IMR-90 (cell line): Measurements from ENCODE around the gene GFOD2. TPM values are rescaled to one million over a fixed set of nuclear protein-coding genes. Genes with fewer than 3 reads are reported as not detected.

ENCODE experiments used
- ATAC-seq: fragments of 200-7000 bp; cut with Tn5 transposase; 2 replicates; pipeline ENCODE4 v1.9.1; 2020; ENCODE audit warnings: low read depth, mild to moderate bottlenecking, moderate library complexity
- BruUV-seq: library from RNA; stranded (reverse); fragments of 400-500 nt; replicated peaks from 2 replicates; lab custom pipeline; 2021; lab: Mats Ljungman, UMichigan
- CTCF ChIA-PET: fragments of 300-600 bp; formaldehyde crosslinking; extraction: SDS; loops from one replicate; lab custom pipeline; 2021; ENCODE audit warnings: antibody characterized with exemption; lab: Yijun Ruan, JAX
- POLR2A ChIA-PET: fragments of 300-600 bp; sonication (Branson Sonifier 250); formaldehyde crosslinking; loops from one replicate; lab custom pipeline; 2022; ENCODE audit warnings: antibody characterized with exemption; ENCODE audit not compliant: unreplicated experiment; lab: Charles Lee
- DNase-seq: peaks from one replicate; pipeline ENCODE4 v3.0.0; 2013
- H2AFZ ChIP-seq: replicated peaks from 2 replicates; pipeline ENCODE3; 2013; ENCODE audit warnings: low read length, mild to moderate bottlenecking; ENCODE audit not compliant: poor library complexity
- H2AK5ac ChIP-seq: 2 replicates; pipeline ENCODE4 v1.6.1; 2013; ENCODE audit warnings: low read depth, low read length, inconsistent platforms
- H2AK9ac ChIP-seq: replicated peaks from 2 replicates; pipeline ENCODE3; 2013; ENCODE audit warnings: mild to moderate bottlenecking, low read depth, low read length, moderate library complexity; ENCODE audit not compliant: poor library complexity
- H2BK120ac ChIP-seq: 2 replicates; pipeline ENCODE4 v1.6.1; 2013; ENCODE audit warnings: low read depth, low read length, inconsistent platforms
- H2BK15ac ChIP-seq: 3 replicates; pipeline ENCODE4 v1.6.1; 2013; ENCODE audit warnings: low read depth, low read length, inconsistent platforms
- H2BK20ac ChIP-seq: 2 replicates; pipeline ENCODE4 v1.6.1; 2013; ENCODE audit warnings: low read depth, mild to moderate bottlenecking, inconsistent platforms, low read length, moderate library complexity
- H2BK5ac ChIP-seq: 2 replicates; pipeline ENCODE4 v1.6.1; 2013; ENCODE audit warnings: mild to moderate bottlenecking, low read depth, low read length, inconsistent platforms; ENCODE audit not compliant: poor library complexity, severe bottlenecking
- H3K14ac ChIP-seq: replicated peaks from 2 replicates; pipeline ENCODE4 v1.6.1; 2013; ENCODE audit warnings: low read depth, low read length, inconsistent platforms
- H3K18ac ChIP-seq: 2 replicates; pipeline ENCODE4 v1.6.1; 2013; ENCODE audit warnings: low read depth, low read length, control low read depth
- H3K23ac ChIP-seq: 2 replicates; pipeline ENCODE4 v1.6.1; 2013; ENCODE audit warnings: low read depth, low read length, inconsistent platforms
- H3K27ac ChIP-seq: 2 replicates; pipeline ENCODE4 v1.5.1; 2013; ENCODE audit warnings: mild to moderate bottlenecking, control low read depth, low read length; ENCODE audit not compliant: insufficient read depth
- H3K27me3 ChIP-seq: 2 replicates; pipeline ENCODE4 v1.6.1; 2013; ENCODE audit warnings: low read length; ENCODE audit not compliant: control insufficient read depth, insufficient read depth
- H3K36me3 ChIP-seq: 2 replicates; pipeline ENCODE4 v1.6.1; 2013; ENCODE audit warnings: low read length, mixed read lengths; ENCODE audit not compliant: control insufficient read depth, insufficient read depth
- H3K4ac ChIP-seq: 2 replicates; pipeline ENCODE4 v1.6.1; 2013; ENCODE audit warnings: low read depth, low read length, inconsistent platforms
- H3K4me1 ChIP-seq: 2 replicates; pipeline ENCODE4 v1.6.1; 2013; ENCODE audit warnings: low read length, mixed read lengths; ENCODE audit not compliant: control insufficient read depth, insufficient read depth
- H3K4me2 ChIP-seq: 2 replicates; pipeline ENCODE4 v1.6.1; 2013; ENCODE audit warnings: low read depth, mild to moderate bottlenecking, control low read depth, low read length, moderate library complexity
- H3K4me3 ChIP-seq: 2 replicates; pipeline ENCODE4 v1.5.1; 2013; ENCODE audit warnings: low read depth, mild to moderate bottlenecking, control low read depth, low read length, moderate library complexity; ENCODE audit not compliant: insufficient read depth
- H3K56ac ChIP-seq: 2 replicates; pipeline ENCODE4 v1.6.1; 2013; ENCODE audit warnings: low read length, inconsistent platforms; ENCODE audit not compliant: insufficient read depth; ENCODE audit errors: extremely low read depth
- H3K79me1 ChIP-seq, 2 experiments: 2 replicates each; pipeline ENCODE4 v1.6.1; 2013; ENCODE audit warnings: low read length in 2 of 2, inconsistent platforms in 1 of 2, low read depth in 1 of 2
- H3K9ac ChIP-seq: 2 replicates; pipeline ENCODE4 v1.6.1; 2013; ENCODE audit warnings: low read depth, low read length, control low read depth
- H3K9me1 ChIP-seq: 2 replicates; pipeline ENCODE4 v1.6.1; 2013; ENCODE audit warnings: low read length, inconsistent platforms; ENCODE audit not compliant: insufficient read depth
- H3K9me3 ChIP-seq: 2 replicates; pipeline ENCODE4 v1.6.1; 2013; ENCODE audit warnings: low read length; ENCODE audit not compliant: control insufficient read depth, insufficient read depth
- H4K20me1 ChIP-seq: 2 replicates; pipeline ENCODE4 v1.6.1; 2013; ENCODE audit warnings: low read length, inconsistent platforms; ENCODE audit not compliant: insufficient read depth
- H4K5ac ChIP-seq: 2 replicates; pipeline ENCODE4 v1.6.1; 2013; ENCODE audit warnings: mild to moderate bottlenecking, low read depth, low read length, control low read depth
- H4K8ac ChIP-seq, 2 experiments: 2 replicates each; pipeline ENCODE4 v1.6.1; 2013; ENCODE audit warnings: low read depth in 2 of 2, low read length in 2 of 2, control low read depth in 1 of 2, inconsistent platforms in 1 of 2
- H4K91ac ChIP-seq: 2 replicates; pipeline ENCODE4 v1.6.1; 2013; ENCODE audit warnings: low read depth, low read length, inconsistent platforms; ENCODE audit not compliant: insufficient read depth
- BHLHE40 ChIP-seq: fragments of 150-350 bp; IDR thresholded peaks from 2 replicates; pipeline ENCODE4 v1.6.1; 2016; ENCODE audit warnings: mild to moderate bottlenecking, low read depth, low read length
- CTCF ChIP-seq: conservative IDR thresholded peaks from 2 replicates; pipeline ENCODE4 v1.5.1; 2012; ENCODE audit warnings: mild to moderate bottlenecking, low read depth, low read length, improper control_type of control experiment
- ELK1 ChIP-seq: fragments of 150-350 bp; IDR thresholded peaks from 2 replicates; pipeline ENCODE4 v1.6.1; 2016; ENCODE audit warnings: low read depth, mild to moderate bottlenecking, low read length, moderate library complexity, borderline replicate concordance
- MXI1 ChIP-seq: IDR thresholded peaks from 2 replicates; pipeline ENCODE4 v1.6.1; 2012; ENCODE audit warnings: low read depth, mild to moderate bottlenecking, low read length, moderate library complexity, borderline replicate concordance
- NFE2L2 ChIP-seq: fragments of 150-350 bp; IDR thresholded peaks from 2 replicates; pipeline ENCODE4 v1.6.1; 2016; ENCODE audit warnings: low read depth, mild to moderate bottlenecking, low read length
- POLR2A ChIP-seq: IDR thresholded peaks from 2 replicates; pipeline ENCODE4 v1.6.1; 2012; ENCODE audit warnings: mild to moderate bottlenecking, low read depth, low read length
- RFX5 ChIP-seq: IDR thresholded peaks from 2 replicates; pipeline ENCODE4 v1.8.0; 2012; ENCODE audit warnings: low read depth, mild to moderate bottlenecking, low read length, moderate library complexity
- WGBS, 2 experiments: methylation state at CpG; one replicate each; pipeline versions ENCODE4 v1.1.5 to v1.1.7; 2013; ENCODE audit warnings: missing lambda C conversion rate in 2 of 2; ENCODE audit not compliant: insufficient read length in 1 of 2; ENCODE audit errors: extremely low coverage in 2 of 2; 5-methylcytosine and 5-hydroxymethylcytosine counted together
- dilution Hi-C: fragments of 300-500 bp; cut with HindIII; formaldehyde crosslinking; loops from one replicate; pipeline ENCODE4 v1.14.3; 2018; ENCODE audit warnings: low sequenced_read_pairs; ENCODE audit not compliant: unreplicated experiment
- in situ Hi-C: fragments of 300-500 bp; cut with MboI; formaldehyde crosslinking; loops from 3 replicates; pipeline ENCODE4 v1.14.3; 2019; ENCODE audit warnings: low sequenced_read_pairs, inconsistent platforms, mixed read lengths
- intact Hi-C: fragments of 100-400 bp; cut with micrococcal nuclease; formaldehyde crosslinking; loops from 2 replicates; pipeline ENCODE4 v1.10.0; 2022
- polyA plus RNA-seq, 3 experiments: library from polyadenylated mRNA; depleted of rRNA; stranded (reverse); fragments of >200 nt; gene quantifications; 2 replicates each; pipeline ENCODE4 v1.2.3, GENCODE V29; 2012; ENCODE audit warnings: low replicate concordance in 1 of 3
- total RNA-seq: library from RNA; depleted of rRNA; stranded (reverse); fragments of >200 nt; gene quantifications from 2 replicates; pipeline ENCODE4 v1.2.3, GENCODE V29; 2012

Gene GFOD2
- total and polyA plus RNA-seq, 2 of the 4 experiments (the other 2 are of a cell fraction): 12.3 to 18.1 TPM

- no peak for TF ChIP-seq NFE2L2
- TF ChIP-seq POLR2A: no peak
- no peak for TF ChIP-seq BHLHE40
- no peak for TF ChIP-seq CTCF
- TF ChIP-seq MXI1: no peak
- no peak for TF ChIP-seq RFX5
- no peak for TF ChIP-seq ELK1
- intact Hi-C loops: loop anchor here (5.0 kb wide), 1 partner anchor 91 kb away; the partner anchor contains the start of genes RANBP10 and TSNAXIP1
- Histone ChIP-seq H3K4me3 (no peak overlapping the region), H2AK5ac (no peak overlapping the region), H3K4me2 (no peak overlapping the region), H3K4me1 (peaks cover 6% of the 10 kb centered on the region), H3K14ac (no peak overlapping the region), H3K56ac (no peak overlapping the region), H4K91ac (no peak overlapping the region), H3K9me1 (peaks cover 14% of the 10 kb centered on the region; the same call in 1 of the 2 replicates), H3K27me3 (no peaks in the 10 kb centered on the region), H3K4ac (no peak overlapping the region), H3K36me3 (no peaks in the 10 kb centered on the region; the same call in 1 of the 2 replicates), H3K18ac (no peak overlapping the region), H3K9me3 (no peaks in the 10 kb centered on the region), H2BK20ac (no peak overlapping the region), H3K9ac (no peak overlapping the region), H2AK9ac (no peak overlapping the region), H3K79me1 (peaks cover 20 to 57% of the 10 kb centered on the region in 2 experiments), H2AFZ (no peak overlapping the region), H4K20me1 (peaks cover 8% of the 10 kb centered on the region; the same call in 1 of the 2 replicates), H4K5ac (no peak overlapping the region), H2BK120ac (no peak overlapping the region), H2BK5ac (no peak overlapping the region), H3K27ac (no peak overlapping the region), H2BK15ac (no peak overlapping the region), H4K8ac (no peak overlapping the region), H3K23ac (no peak overlapping the region)
- DNase-seq: no peak
- ATAC-seq: no peak
- WGBS, 2 experiments: no CpG with 5 or more reads among the region's 2 CpGs
- in situ Hi-C loops: no loop called here
- ChIA-PET CTCF (no interaction called here), POLR2A (no interaction called here)
- BruUV-seq: no TSS peak
- dilution Hi-C loops: no loop called here
Measured at GRCh38 chr16:67716097-67716496, 3.0 kb downstream of the GFOD2 start.
